Skin epidermis (tissue), 12 donors: Measurements from ENCODE around the gene UBTD1.

Experiments used
- H3K27ac ChIP-seq, 21 experiments: fragments of 200-600 bp; sonication (generic) in 11 of 21; one replicate each; pipeline ENCODE4 v1.5.0; 2020; ENCODE audit warnings: mild to moderate bottlenecking in 3 of 21, inconsistent platforms in 2 of 21, moderate library complexity in 2 of 21
- H3K4me3 ChIP-seq, 7 experiments: fragments of 200-600 bp; sonication (generic) in 2 of 7; one replicate each; pipeline ENCODE4 v1.5.0; 2020; ENCODE audit warnings: inconsistent platforms in 2 of 7, mild to moderate bottlenecking in 2 of 7, moderate library complexity in 1 of 7

Gene UBTD1

GRCh38 chr10:97531401-97531986, 32.8 kb downstream of the UBTD1 start:
- Histone ChIP-seq H3K27ac (no peak overlapping the region), H3K4me3 (no peak overlapping the region)

GRCh38 chr10:97532935-97533671, 34.4 kb downstream of the UBTD1 start:
- H3K4me3 ChIP-seq = no peak overlapping the region
- H3K27ac ChIP-seq = no peak overlapping the region

DNA sequence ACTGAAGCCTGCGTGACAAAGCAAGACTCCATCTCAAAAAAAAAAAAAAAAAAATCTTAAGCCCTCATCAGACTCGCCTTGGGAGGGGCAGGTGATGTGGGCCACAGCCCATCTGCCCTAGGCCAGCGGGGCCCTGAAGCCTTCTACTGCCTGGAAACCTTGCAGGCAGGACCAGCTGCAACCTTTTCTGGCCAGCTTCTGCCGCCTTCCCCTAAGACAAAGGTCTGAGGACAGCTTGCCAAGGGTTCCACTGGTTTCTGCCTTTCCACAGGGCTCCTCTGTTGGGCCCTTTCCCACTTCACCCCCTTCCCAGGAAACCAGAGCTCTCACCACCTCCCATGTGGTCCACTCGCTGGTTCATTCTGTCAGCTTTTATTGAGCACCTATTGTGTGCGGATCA, 35.2 kb downstream of the UBTD1 start:
- peak overlapping the region in 1 of 21 experiments; percentile 0 for H3K27ac ChIP-seq

GRCh38 chr10:97534746-97535367, 36.1 kb downstream of the UBTD1 start:
- no peak overlapping the region for H3K4me3 ChIP-seq
- H3K27ac ChIP-seq = no peak overlapping the region

More for the DNA sequence above, 35.2 kb downstream of the UBTD1 start:
- no peak overlapping the region for H3K4me3 ChIP-seq

DNA sequence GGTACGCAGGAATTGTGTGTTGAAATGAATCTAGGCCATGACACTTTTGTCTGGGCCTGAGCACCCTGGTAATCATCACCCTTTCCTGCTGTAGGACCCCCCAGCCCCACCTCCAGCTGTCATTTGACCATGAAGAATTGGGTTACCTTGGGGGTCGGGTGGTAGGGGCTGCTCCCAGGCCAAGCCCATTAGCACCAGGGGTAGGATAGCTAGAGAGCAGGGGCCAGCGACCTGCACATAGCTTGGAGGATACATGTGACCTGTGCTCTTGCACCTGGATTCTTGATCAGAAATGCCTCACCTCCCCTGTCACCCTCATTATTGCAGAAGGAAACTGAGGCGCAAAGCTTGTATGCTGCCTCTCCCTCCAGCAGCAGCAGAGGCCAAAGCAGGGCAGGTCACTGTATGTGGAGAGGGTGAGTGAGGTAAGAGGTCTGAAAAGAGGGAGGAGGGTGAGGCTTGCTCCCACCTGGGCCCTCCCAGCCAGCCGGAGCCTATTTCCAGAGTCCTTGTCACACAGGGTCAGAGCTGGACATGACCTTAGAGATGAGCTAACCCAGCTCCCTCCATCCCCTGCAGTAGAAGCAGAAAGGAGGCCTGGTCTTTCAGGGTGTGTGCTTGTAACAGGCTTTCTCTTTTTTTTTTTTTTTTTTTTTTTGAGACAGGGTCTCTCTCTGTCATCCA, 38.6 kb downstream of the UBTD1 start:
- Histone ChIP-seq H3K27ac (peak overlapping the region in 2 of 21 experiments; percentile 34 to 72), H3K4me3 (no peak overlapping the region)

- peak overlapping the region in 16 of 21 experiments; percentile 24 to 100 (median 60) for H3K27ac ChIP-seq
Observed at GRCh38 chr10:97538411-97538810, 39.7 kb downstream of the UBTD1 start.

DNA sequence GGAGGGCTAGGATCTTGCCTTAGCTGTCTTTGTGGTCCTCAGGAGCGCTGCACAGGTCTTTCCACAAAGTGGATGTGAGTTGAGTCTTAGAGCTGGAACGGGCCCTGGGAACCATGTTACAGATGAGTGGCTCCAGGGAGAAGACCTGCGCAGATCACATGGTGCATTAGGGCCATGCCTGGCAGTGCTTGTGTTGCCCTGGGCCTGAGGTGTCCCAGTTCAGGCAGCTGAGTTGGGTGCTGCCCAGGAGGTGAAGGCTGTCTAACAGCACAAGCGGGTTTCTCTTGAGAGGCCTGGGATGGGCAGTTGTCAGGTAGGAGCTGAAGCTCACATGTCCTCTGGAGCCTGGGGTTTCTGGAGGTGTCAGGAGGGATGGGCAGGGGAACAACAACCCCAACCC, 40.1 kb downstream of the UBTD1 start:
- Histone ChIP-seq H3K27ac (peak overlapping the region in 19 of 21 experiments; percentile 2 to 100 (median 56)), H3K4me3 (no peak overlapping the region)

More at GRCh38 chr10:97538411-97538810, 39.7 kb downstream of the UBTD1 start:
- H3K4me3 ChIP-seq = no peak overlapping the region

DNA sequence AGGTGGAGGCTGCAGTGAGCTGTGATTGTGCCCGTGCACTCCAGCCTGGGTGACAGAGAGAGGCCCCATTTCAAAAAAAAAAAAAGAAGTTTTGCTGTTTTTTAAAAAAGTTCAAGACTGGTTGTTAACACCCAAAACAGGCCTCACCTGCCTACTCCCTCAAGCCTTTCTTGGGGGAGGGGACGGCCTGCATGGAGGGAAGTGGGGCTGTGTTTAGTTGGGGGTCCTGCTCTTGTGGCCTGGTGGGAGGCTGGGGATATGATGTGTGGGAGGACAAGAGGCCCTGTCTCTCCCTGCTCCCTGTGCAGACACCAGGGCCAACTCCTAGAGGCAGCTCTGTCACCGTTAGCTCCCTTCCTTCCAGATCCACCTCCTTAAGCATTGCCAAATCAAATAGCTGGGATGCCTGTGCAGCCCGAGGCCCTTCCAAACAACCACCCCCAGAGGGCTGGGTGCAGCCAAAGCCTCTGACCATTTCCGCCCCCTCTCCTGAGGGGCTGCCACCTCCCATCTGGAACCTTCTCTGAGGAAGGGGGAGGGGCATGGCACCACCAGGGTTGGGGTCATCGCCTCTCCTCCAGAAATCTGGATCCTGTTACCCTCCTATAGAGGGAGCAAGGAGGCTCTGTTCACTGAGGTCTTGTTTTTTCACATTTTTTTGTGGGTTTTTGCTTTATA, 40.9 kb downstream of the UBTD1 start:
- Histone ChIP-seq H3K27ac (peak overlapping the region in 19 of 21 experiments; percentile 0 to 100 (median 67)), H3K4me3 (no peak overlapping the region)

DNA sequence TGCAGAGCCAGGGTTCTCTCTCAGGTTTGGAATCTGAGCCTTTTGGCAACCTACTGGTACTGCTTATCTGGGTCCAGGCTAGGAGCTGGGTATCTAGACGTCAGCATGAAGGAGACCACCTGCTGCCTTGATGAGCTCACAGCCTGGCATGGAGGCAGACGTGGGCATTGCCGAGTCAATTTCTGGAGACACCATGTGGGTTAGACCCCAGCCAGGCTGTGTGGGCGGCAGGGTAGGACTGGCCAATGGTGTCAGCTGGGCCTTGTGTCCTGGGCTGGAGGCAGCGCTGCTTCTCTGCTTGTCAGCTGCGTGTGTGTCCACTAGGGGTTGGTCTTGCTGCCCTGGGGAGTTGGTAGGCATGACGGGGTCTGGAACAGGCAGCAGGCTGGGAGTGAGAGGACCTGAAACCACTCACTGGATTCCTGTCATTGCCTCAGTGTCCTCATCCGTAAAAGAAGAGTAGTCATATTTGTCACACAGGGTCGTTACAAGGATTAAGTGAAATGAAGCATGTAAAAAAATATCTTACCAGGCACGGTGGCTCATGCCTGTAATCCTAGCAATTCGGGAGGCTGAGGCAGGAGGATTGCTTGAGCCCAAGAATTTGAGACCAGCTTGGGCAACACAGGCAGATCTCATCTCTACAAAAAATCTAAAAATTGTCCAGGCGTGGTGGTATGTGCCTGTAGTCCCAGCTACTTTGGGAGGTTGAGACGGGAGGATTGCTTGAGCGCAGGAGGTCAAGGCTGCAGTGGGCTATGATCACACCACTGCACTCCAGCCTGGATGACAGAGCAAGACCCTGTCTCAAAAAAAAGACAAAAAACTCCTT, 42.2 kb downstream of the UBTD1 start:
- Histone ChIP-seq H3K27ac (peak overlapping the region in 18 of 21 experiments; percentile 3 to 100 (median 92)), H3K4me3 (no peak overlapping the region)

GRCh38 chr10:97542169-97543024, 43.7 kb downstream of the UBTD1 start:
- H3K4me3 ChIP-seq = no peak overlapping the region
- H3K27ac ChIP-seq = peak overlapping the region; percentile 31 to 100 (median 93)

GRCh38 chr10:97543025-97543546, 44.4 kb downstream of the UBTD1 start:
- H3K27ac ChIP-seq = peak overlapping the region; percentile 31 to 100 (median 93)
- no peak overlapping the region for H3K4me3 ChIP-seq

DNA sequence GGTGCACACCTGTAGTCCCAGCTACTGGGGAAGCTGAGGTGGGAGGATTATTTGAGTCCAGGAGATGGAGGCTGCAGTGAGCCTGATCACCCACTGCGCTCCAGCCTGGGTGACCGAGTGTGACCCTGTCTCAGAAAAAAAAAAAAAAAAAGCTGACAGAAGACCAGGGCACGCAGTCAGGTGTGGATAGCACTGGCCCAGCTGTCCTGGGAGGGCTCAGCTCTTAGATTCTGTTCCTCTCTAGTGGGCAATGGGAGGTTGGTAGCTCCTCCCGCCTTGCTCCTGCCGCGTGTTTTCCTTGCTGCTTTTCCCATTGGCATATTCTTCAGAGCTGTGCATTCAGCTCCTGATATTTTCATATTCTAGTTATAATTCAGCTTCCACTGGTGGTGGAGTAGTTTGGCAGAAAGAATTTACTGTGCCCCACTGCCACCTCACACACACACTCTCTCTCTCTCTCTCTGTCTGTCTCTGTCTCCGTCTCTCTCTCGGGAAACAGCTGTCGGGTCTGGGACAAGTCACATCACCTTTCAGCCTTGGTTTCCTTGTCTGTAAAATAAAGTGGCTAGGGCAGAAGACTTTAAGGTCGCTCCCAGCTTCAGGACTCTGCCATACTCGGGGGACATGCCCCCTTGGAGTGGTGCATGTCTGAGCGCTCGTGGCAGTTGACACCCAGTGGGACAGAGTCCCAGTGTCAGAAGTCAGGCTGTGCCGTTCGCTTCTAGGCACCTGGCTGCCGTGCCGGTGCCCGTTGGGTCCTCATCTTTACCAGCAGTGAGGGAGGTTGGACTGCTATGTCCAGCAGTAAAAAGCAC, 47.9 kb downstream of the UBTD1 start:
- H3K4me3 ChIP-seq = no peak overlapping the region
- H3K27ac ChIP-seq = peak overlapping the region in 2 of 21 experiments; percentile 10 to 14

- H3K27ac ChIP-seq = peak overlapping the region in 2 of 21 experiments; percentile 10 to 21
- H3K4me3 ChIP-seq = no peak overlapping the region
Observed at GRCh38 chr10:97547271-97547600, 48.5 kb downstream of the UBTD1 start.

GRCh38 chr10:97547962-97548361, 49.2 kb downstream of the UBTD1 start:
- Histone ChIP-seq H3K27ac (peak overlapping the region in 3 of 21 experiments; percentile 21 to 56 (median 25)), H3K4me3 (no peak overlapping the region)

DNA sequence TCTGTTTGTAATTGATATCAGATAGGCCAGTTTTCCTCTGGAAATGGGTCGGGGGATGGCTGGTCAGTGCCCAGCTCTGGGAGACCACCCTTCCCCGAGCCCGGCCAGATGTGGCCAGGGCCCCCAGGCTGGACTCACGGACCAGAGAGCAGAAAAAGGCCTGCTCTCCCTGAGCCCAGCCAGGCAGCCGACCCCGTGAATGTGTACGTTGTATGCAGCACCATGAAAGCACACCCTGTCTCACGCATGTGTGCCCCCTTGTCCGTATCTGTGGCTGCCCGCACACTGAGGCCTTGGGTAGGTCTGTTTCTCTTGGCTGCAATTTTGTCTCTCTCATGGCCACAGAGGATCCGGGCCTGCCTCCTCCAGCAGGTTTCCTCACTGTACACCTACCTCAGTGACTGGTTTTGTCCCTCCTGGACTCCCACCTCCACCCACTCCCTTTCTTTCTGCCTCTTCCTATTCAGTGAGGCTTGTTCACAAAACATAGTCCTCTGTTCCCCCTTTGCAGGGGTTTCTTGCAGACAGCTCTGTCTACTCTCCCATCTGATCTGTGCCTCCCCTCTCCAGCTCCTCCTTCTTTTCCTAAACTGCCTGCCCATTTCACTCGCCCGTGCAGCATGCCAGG, 50.2 kb downstream of the UBTD1 start:
- peak overlapping the region in 10 of 21 experiments; percentile 40 to 82 (median 72) for H3K27ac ChIP-seq

DNA sequence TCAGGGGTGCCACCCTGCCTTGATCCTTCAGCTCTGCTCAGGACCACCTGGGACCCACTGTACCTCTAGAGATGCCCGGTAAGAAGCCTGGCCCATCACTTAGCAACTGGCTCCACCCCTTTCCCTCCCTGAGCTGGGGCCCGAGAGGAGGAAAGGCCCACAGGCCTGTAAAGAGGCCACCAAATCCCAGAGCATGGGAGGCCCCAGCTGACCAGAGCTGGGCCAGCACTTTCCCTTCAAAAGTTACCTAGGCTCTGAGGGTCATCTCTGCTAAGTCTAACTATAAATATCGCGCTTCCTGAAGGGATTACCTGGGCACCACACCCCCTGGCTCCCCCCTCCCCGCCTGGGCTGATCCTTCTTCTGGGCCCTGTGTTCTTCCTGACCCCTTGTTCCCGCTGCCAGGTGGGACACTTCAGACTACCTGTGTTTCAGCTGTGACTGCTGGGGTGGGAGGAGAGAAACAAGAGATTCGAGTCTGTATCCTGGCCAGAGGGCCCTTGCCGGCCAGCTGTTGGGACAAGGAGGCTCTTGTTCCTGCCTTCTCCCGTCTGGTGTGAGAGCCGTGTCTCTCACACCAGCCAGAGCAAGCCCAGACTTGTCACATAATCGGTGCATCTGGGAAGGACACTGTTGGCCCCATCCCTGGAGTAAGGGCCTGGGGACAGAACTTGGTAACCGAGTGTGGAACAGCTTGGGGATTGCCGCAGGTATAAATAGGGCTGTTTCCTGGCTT, 51.0 kb downstream of the UBTD1 start:
- Histone ChIP-seq H3K27ac (peak overlapping the region in 15 of 21 experiments; percentile 39 to 82 (median 70)), H3K4me3 (no peak overlapping the region)

More for the DNA sequence above, 50.2 kb downstream of the UBTD1 start:
- no peak overlapping the region for H3K4me3 ChIP-seq
